HL-60 (cell line): ENCODE data around the gene KCMF1.

Experiments used
- TF ChIP-seq, protein P1 (sequence below): IDR thresholded peaks from one replicate; pipeline ENCODE4 v1.5.1; 2011; ENCODE audit warnings: low read length, control low read depth, inconsistent platforms; ENCODE audit not compliant: insufficient read depth
- TF ChIP-seq, protein P2 (sequence below): IDR thresholded peaks from 2 replicates; pipeline ENCODE4 v1.6.1; 2012; ENCODE audit warnings: low read depth; ENCODE audit not compliant: insufficient replicate concordance

DNA sequence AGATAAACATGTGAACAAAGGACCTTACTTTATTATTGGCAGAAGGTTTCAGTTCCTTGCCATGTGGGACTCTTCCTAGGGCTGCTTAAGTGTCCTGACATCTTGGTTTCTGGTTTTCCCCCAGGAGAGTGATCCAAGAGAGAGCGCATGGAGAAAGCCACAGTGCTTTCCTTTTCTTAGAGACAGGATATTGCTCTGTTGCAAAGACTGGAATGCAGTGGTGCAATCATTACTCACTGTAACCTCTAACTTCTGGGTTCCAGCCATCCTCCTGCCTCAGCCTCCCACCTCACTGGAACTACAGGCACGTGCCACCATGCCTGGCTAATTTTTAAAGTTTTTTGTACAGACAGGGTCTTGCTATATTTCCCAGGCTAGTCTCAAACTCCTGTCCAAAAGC is 124.1 kb downstream of the KCMF1 start:
- TF ChIP-seq, protein P1, sequence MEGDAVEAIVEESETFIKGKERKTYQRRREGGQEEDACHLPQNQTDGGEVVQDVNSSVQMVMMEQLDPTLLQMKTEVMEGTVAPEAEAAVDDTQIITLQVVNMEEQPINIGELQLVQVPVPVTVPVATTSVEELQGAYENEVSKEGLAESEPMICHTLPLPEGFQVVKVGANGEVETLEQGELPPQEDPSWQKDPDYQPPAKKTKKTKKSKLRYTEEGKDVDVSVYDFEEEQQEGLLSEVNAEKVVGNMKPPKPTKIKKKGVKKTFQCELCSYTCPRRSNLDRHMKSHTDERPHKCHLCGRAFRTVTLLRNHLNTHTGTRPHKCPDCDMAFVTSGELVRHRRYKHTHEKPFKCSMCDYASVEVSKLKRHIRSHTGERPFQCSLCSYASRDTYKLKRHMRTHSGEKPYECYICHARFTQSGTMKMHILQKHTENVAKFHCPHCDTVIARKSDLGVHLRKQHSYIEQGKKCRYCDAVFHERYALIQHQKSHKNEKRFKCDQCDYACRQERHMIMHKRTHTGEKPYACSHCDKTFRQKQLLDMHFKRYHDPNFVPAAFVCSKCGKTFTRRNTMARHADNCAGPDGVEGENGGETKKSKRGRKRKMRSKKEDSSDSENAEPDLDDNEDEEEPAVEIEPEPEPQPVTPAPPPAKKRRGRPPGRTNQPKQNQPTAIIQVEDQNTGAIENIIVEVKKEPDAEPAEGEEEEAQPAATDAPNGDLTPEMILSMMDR, result no peak
- TF ChIP-seq, protein P2, sequence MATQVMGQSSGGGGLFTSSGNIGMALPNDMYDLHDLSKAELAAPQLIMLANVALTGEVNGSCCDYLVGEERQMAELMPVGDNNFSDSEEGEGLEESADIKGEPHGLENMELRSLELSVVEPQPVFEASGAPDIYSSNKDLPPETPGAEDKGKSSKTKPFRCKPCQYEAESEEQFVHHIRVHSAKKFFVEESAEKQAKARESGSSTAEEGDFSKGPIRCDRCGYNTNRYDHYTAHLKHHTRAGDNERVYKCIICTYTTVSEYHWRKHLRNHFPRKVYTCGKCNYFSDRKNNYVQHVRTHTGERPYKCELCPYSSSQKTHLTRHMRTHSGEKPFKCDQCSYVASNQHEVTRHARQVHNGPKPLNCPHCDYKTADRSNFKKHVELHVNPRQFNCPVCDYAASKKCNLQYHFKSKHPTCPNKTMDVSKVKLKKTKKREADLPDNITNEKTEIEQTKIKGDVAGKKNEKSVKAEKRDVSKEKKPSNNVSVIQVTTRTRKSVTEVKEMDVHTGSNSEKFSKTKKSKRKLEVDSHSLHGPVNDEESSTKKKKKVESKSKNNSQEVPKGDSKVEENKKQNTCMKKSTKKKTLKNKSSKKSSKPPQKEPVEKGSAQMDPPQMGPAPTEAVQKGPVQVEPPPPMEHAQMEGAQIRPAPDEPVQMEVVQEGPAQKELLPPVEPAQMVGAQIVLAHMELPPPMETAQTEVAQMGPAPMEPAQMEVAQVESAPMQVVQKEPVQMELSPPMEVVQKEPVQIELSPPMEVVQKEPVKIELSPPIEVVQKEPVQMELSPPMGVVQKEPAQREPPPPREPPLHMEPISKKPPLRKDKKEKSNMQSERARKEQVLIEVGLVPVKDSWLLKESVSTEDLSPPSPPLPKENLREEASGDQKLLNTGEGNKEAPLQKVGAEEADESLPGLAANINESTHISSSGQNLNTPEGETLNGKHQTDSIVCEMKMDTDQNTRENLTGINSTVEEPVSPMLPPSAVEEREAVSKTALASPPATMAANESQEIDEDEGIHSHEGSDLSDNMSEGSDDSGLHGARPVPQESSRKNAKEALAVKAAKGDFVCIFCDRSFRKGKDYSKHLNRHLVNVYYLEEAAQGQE, result no peak
